HG02938 (cell line): ENCODE data around the gene SRPK2.
"Not testable (repeated sequence)": the region's sequence is repeated elsewhere in the genome, so short reads cannot be mapped to it uniquely, and the experiment has no call there.

Experiments used
- ATAC-seq: cut with Tn5 transposase; IDR thresholded peaks from one replicate; pipeline ENCODE4 v1.9.1; 2021; ENCODE audit warnings: mild to moderate bottlenecking, moderate library complexity; ENCODE audit not compliant: unreplicated experiment

SRPK2 gene

DNA sequence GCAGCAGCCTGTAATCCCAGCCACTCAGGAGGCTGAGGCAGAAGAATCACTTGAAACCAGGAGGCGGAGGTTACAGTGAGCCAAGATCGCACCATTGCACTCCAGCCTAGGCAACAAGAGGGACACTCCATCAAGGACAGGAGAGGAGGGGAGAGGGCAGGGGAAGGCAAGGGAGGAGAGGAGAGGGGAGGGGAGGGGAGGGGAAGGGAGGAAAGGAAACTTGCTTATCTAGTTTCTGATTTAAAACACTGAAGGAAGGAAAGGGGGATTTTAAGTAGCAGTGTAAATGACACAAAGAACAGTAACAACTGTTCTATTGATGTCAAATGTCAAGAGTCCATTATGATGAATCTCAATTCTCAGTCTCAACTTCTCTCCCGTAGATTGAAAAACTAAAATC, 43.7 kb downstream of the SRPK2 start:
- no peak for ATAC-seq

GRCh38 chr7:105339404-105340323, 49.1 kb downstream of the SRPK2 start:
- ATAC-seq = no peak

GRCh38 chr7:105337529-105337928, 51.2 kb downstream of the SRPK2 start:
- ATAC-seq = no peak

DNA sequence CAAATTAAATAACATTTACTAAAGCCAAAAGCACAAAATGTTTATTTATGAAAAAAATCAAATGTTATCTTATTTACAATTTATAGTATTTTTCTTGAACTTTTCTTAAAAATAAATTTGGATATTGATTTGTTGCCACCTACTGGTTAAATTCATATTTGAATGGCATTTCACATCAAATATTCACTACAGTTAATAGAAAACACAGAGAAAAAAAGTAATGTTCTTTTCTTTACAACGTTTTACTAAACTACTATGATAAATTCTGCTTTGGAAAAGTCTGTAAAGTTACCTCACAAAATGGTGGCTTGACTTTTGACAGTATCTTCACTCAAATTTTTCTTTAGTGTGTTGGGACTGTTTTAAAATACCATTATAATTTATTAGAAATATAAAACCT, 52.7 kb downstream of the SRPK2 start:
- ATAC-seq = no peak

GRCh38 chr7:105332661-105333060, 56.1 kb downstream of the SRPK2 start:
- not testable (repeated sequence) for ATAC-seq

GRCh38 chr7:105330526-105330925, 58.2 kb downstream of the SRPK2 start:
- no peak for ATAC-seq

GRCh38 chr7:105327201-105327600, 61.5 kb downstream of the SRPK2 start:
- no peak for ATAC-seq

- peak; percentile 69 for ATAC-seq
These were observed 63.4 kb downstream of the SRPK2 start for GRCh38 chr7:105325216-105325904.

DNA sequence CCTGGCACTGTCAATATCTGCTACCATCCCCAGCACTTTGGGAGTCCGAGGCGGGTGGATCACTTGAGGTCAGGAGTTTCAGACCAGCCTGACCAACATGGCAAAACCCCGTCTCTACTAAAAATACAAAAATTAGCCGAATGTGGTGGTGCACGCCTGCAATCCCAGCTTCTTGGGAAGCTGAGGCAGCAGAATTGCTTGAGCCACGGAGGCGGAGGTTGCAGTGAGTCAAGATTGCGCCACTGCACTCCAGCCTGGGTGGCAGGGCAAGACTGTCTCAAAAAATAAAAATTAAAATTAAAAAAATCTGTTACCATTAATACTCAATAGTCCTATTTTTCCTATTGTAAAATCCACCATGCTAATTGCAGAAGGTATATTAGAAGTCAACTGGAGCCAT, 64.1 kb downstream of the SRPK2 start:
- ATAC-seq = not testable (repeated sequence)

DNA sequence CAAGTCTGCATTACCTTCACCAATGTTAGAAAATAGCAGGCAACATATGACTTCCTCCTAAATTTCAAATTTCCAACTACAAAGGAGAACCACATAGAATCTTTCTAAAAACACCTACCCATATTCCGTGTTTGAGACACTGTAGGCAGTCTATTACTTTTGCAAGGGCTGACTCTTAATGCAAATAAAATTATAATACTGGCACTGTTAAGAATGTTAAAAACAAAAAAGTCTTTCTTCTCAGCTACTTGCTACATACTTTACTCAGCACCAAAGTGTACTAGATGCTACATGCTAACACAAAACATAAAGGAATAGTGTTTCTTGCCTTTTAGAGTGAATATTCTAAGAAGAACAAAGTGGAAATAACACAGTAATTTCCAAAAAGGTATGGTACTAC, 65.4 kb downstream of the SRPK2 start:
- no peak for ATAC-seq

DNA sequence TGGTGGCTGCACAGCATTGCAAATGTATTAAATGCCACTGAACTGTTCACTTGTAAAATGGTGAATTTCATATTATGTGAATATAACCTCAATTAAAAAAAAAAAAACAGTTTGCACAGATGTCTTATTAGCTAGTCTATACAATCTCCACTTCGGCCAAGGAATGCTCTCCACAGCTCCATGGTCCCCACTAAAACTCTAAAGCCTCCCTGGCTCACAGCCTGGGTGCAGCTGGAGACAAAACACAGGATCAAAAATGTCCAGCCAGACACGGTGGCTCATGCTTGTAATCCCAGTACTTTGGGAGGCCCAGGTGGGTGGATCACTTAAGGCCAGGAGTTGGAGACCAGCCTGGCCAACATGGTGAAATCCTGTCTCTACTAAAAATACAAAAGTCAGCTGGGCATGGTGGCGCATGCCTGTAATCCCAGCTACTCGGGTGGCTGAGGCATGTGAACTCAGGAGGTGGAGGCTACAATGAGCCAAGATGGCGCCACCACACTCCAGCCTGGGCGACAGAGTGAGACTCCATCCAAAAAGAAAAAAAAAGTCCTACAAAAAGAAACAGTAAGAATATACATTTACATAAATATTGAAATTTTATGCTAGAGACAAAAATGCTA, 66.0 kb downstream of the SRPK2 start:
- ATAC-seq = no peak

- no peak for ATAC-seq
These were observed 66.8 kb downstream of the SRPK2 start for GRCh38 chr7:105321754-105322455.

GRCh38 chr7:105320896-105321295, 67.8 kb downstream of the SRPK2 start:
- ATAC-seq = no peak

GRCh38 chr7:105319578-105319977, 69.1 kb downstream of the SRPK2 start:
- ATAC-seq = no peak

DNA sequence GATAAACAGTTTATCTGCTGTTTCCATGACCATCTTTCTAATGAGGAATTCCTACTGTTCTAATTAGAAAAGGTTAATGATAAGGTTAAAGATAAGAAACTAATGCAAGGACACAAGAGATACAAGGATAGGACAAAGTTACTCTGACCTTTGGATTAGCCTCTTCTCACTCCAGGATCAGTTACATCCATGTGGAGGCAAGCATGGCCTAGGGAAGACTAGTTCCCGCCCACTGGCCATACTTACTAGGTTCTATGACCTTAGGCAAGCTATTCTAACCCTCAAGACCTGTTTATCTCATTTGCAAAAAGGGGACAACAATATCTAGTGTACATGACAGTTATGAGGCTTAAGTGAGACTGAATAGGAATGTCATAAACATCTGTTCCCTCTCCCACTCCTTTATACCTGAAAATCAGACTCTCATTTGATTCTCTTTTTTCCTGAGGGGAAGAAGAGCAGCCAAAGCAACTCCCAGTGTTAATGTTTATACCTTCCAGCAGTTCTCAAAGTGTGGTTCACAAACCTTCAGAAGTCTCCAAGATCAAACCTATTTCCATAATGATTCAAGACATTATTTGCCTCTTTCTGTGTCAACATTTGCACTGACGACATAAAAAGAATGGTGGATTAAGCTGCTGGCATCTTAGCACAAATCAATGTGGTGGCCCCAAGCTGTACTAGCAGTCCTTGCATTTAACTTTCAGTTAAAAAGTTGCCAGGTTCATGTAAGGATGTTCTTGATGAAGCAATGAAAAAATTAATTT, 72.0 kb downstream of the SRPK2 start:
- ATAC-seq = no peak

- ATAC-seq = no peak
These were observed 73.4 kb downstream of the SRPK2 start for GRCh38 chr7:105315357-105315756.

DNA sequence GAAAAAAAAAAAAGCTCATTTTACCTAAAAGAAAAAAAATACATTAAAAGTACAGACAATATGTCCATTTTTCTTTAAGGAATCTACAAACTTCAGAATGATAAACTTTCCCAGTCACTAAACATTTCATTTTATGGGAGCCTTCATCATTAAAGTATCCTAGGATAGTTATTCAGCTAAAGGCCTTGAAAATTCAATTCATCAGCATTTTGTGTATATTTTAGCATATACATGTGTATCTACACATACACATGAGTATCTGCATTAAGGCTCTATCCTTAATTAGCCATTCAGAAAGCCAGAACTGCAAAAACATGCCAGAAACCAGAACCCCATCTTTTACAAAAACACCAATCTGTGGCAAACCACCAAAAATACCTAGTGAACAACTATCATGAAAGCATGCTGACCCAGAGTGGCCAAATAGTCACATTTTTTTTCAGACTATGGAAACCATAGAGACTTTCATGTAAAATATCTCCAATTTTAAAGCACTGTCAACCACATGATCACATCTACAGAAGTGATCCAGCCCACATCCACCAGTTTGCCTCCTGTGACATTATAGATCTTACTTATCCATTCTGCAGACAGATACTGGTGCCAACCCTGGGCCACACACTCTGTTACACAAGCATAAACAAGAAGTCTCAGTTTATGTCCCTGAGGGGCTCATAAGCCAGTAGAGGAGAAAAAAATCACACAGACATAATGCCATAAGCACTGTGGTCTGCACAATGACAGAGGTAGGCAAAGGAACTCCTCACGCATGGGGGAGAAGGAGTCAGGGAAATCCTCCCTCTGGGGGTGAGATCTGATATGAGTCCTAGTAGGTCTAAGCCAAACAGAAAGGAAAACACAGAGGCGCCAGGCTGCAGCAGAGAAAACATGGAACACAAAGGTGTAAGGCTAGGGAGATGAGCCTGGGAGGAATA, 79.2 kb downstream of the SRPK2 start:
- ATAC-seq = peak; percentile 54

DNA sequence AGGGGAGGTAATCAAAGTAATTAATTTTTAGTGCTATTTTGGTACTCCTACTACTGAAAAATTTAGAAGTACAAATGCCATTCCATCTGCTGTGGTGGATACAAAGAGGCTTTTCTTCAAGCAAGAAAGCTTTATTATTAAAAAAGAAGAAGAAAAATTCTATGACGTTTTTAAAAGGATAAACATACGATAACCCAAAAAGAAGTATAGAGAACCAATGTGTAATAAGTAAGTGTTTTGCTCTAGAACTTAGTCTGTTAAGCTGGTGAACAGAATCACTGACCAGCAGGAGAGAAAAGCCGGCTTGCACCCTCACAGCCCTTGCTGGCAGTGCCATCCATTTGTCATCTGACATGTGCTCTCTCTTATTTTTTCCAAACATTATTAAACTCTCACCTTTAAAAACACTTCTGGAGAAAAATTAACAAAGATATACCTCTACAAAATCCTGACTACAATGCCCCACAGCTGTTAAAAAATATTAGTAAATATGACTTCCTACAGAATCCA, 81.5 kb downstream of the SRPK2 start:
- no peak for ATAC-seq

DNA sequence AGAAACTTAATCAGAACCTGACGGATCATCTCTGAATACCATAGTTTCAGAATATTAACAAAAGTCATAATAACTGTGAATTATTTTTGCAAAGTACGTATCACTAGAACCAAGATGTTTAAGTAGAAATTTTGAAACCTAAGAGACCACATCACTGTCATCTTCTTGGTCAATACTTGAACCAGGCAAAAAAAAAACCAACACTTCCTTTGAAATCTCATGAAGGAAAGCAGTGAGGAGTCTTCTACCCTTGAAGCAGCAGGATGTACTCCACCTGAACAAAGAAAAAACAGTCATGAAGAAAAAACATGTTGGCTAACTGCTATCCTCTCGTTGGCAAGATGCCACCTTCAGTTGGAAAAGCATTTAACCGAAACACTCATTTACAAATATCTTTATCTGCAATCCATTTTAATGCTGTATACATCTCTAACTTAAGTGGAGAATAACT, 82.4 kb downstream of the SRPK2 start:
- ATAC-seq = no peak
